Activated CD4-positive, CD25-positive, alpha-beta regulatory T cell treated with anti-CD3 and anti-CD28 coated beads, Interleukin-2, amount 50 U/mL, for 72 hours (primary cell): Measurements from ENCODE around the gene TBC1D4.
"Not testable (repeated sequence)": the region's sequence is repeated elsewhere in the genome, so short reads cannot be mapped to it uniquely, and the experiment has no call there.

ENCODE experiments used
- DNase-seq: peaks from one replicate; pipeline ENCODE4 v3.0.0; 2021

TBC1D4 gene

GRCh38 chr13:75352641-75353327 lies 129.2 kb downstream of the TBC1D4 start:
- DNase-seq: no peak

GRCh38 chr13:75351538-75351937 lies 130.4 kb downstream of the TBC1D4 start:
- not testable (repeated sequence) for DNase-seq

GRCh38 chr13:75347925-75348324 lies 134.0 kb downstream of the TBC1D4 start:
- no peak for DNase-seq

GRCh38 chr13:75347457-75347856 lies 134.5 kb downstream of the TBC1D4 start:
- DNase-seq: no peak

GRCh38 chr13:75345193-75345592 lies 136.8 kb downstream of the TBC1D4 start:
- DNase-seq: no peak

- no peak for DNase-seq
Measured at GRCh38 chr13:75341028-75341427, 140.9 kb downstream of the TBC1D4 start.

- no peak for DNase-seq
Measured at GRCh38 chr13:75339635-75340374, 142.2 kb downstream of the TBC1D4 start.

GRCh38 chr13:75334634-75335447 lies 147.1 kb downstream of the TBC1D4 start:
- DNase-seq: no peak

GRCh38 chr13:75333103-75333502 lies 148.9 kb downstream of the TBC1D4 start:
- DNase-seq: no peak

- DNase-seq: no peak
Measured at GRCh38 chr13:75331792-75332349, 150.1 kb downstream of the TBC1D4 start.

GRCh38 chr13:75330770-75331169 lies 151.2 kb downstream of the TBC1D4 start:
- no peak for DNase-seq

GRCh38 chr13:75329723-75330122 lies 152.2 kb downstream of the TBC1D4 start:
- DNase-seq: no peak

GRCh38 chr13:75329097-75329496 lies 152.9 kb downstream of the TBC1D4 start:
- no peak for DNase-seq

GRCh38 chr13:75327135-75327510 lies 154.8 kb downstream of the TBC1D4 start:
- DNase-seq: no peak

- peak; percentile 60 for DNase-seq
Measured at GRCh38 chr13:75326173-75327134, 155.5 kb downstream of the TBC1D4 start.

GRCh38 chr13:75325711-75326110 lies 156.3 kb downstream of the TBC1D4 start:
- no peak for DNase-seq

- DNase-seq: no peak
Measured at GRCh38 chr13:75324413-75324940, 157.5 kb downstream of the TBC1D4 start.

GRCh38 chr13:75321084-75321483 lies 160.9 kb downstream of the TBC1D4 start:
- DNase-seq: no peak

GRCh38 chr13:75319254-75319653 lies 162.7 kb downstream of the TBC1D4 start:
- DNase-seq: no peak

GRCh38 chr13:75318138-75318833 lies 163.7 kb downstream of the TBC1D4 start:
- DNase-seq: peak; percentile 37

GRCh38 chr13:75316427-75316826 lies 165.5 kb downstream of the TBC1D4 start:
- no peak for DNase-seq
